K562 (cell line): ENCODE results near the gene UFC1. TPM values are rescaled to one million over a fixed set of nuclear protein-coding genes. Genes with fewer than 3 reads are reported as not detected.

ENCODE experiments used
- BMI1 ChIP-seq: fragments of 150-350 bp; IDR thresholded peaks from 2 replicates; pipeline ENCODE4 v1.6.1; 2014; ENCODE audit warnings: low read length
- CBFB ChIP-seq: sonication (generic); formaldehyde crosslinking; IDR thresholded peaks from 2 replicates; pipeline ENCODE4 v1.4.0; 2020; ENCODE audit warnings: mild to moderate bottlenecking, missing genetic modification reagents
- FOXJ3 ChIP-seq: sonication (generic); formaldehyde crosslinking; IDR thresholded peaks from 2 replicates; pipeline ENCODE4 v1.4.0; 2020; ENCODE audit warnings: mild to moderate bottlenecking, missing genetic modification reagents
- FOXP1 ChIP-seq: sonication (generic); formaldehyde crosslinking; IDR thresholded peaks from 2 replicates; pipeline ENCODE4 v1.8.0; 2022; ENCODE audit warnings: mild to moderate bottlenecking, missing genetic modification reagents
- MYBL2 ChIP-seq, 2 experiments: fragments of 450-650 bp in 1 of 2; sonication (generic) in 1 of 2; formaldehyde crosslinking in 1 of 2; IDR thresholded peaks; 2 replicates each; pipeline versions ENCODE4 v1.6.1 to v1.8.1; 2017 to 2022; ENCODE audit warnings: borderline replicate concordance in 1 of 2, inconsistent platforms in 1 of 2, low read depth in 1 of 2, mild to moderate bottlenecking in 1 of 2, missing genetic modification reagents in 1 of 2, moderate library complexity in 1 of 2
- NCOR1 ChIP-seq: fragments of 450-650 bp; IDR thresholded peaks from 2 replicates; pipeline ENCODE4 v1.6.1; 2016; ENCODE audit warnings: mild to moderate bottlenecking, moderate library complexity
- PHB2 ChIP-seq: fragments of 450-650 bp; IDR thresholded peaks from 2 replicates; pipeline ENCODE4 v1.6.1; 2017; ENCODE audit warnings: low read depth
- POLR2G ChIP-seq: fragments of 200-400 bp; formaldehyde crosslinking; IDR thresholded peaks from 2 replicates; pipeline ENCODE4 v1.6.1; 2017; ENCODE audit warnings: low read depth, mild to moderate bottlenecking, antibody characterized with exemption, low read length, moderate library complexity
- RAD51 ChIP-seq: fragments of 450-650 bp; IDR thresholded peaks from 2 replicates; pipeline ENCODE4 v1.7.1; 2016; ENCODE audit warnings: low read depth, mild to moderate bottlenecking, borderline replicate concordance
- RBM15 ChIP-seq: fragments of 200-400 bp; formaldehyde crosslinking; IDR thresholded peaks from 2 replicates; pipeline ENCODE4 v1.6.1; 2018; ENCODE audit warnings: mild to moderate bottlenecking, low read length, moderate library complexity; ENCODE audit not compliant: insufficient read depth
- SMARCA4 ChIP-seq: fragments of 450-650 bp; IDR thresholded peaks from 2 replicates; pipeline ENCODE4 v1.6.1; 2016
- SMARCE1 ChIP-seq: fragments of 450-650 bp; IDR thresholded peaks from 2 replicates; pipeline ENCODE4 v1.7.1; 2016; ENCODE audit warnings: mild to moderate bottlenecking
- SREBF1 ChIP-seq: fragments of 150-350 bp; IDR thresholded peaks from 2 replicates; pipeline ENCODE4 v1.6.1; 2014; ENCODE audit warnings: antibody characterized with exemption, low read depth, low read length, borderline replicate concordance
- TAF9B ChIP-seq: fragments of 450-650 bp; IDR thresholded peaks from 2 replicates; pipeline ENCODE4 v1.6.1; 2018; ENCODE audit warnings: mild to moderate bottlenecking; ENCODE audit not compliant: partially characterized antibody
- ZNF133 ChIP-seq: fragments of 250-450 bp; sonication (Bioruptor Pico); IDR thresholded peaks from 2 replicates; pipeline ENCODE4 v1.4.0; 2020; ENCODE audit warnings: mild to moderate bottlenecking
- ZNF175 ChIP-seq: fragments of 200-800 bp; sonication (Bioruptor generic); IDR thresholded peaks from 2 replicates; pipeline ENCODE4 v1.6.1; 2016; ENCODE audit warnings: low read depth, mild to moderate bottlenecking, missing genetic modification characterization, missing compliant biosample characterization
- ZNF324 ChIP-seq: fragments of 250-450 bp; sonication (Bioruptor Pico); IDR thresholded peaks from 2 replicates; pipeline ENCODE4 v1.4.0; 2020; ENCODE audit warnings: mild to moderate bottlenecking
- polyA plus RNA-seq, 8 experiments: library from polyadenylated mRNA; depleted of rRNA in 4 of 8; stranded (reverse) in 5 of 8; unstranded in 3 of 8; fragments of >200 nt; fragmentation: Nextera tagmentation in 2 of 8; fragmentation: Illumina TruSeq in 1 of 8; extraction: Ambion mirVana in 2 of 8; extraction: Trizol in 1 of 8; gene quantifications; 2 replicates each; pipeline versions ENCODE4 v1.2.1 to v1.2.3, GENCODE V29; 2011 to 2014; ENCODE audit warnings: inconsistent platforms in 1 of 8, missing spikeins in 1 of 8
- total RNA-seq, 7 experiments: library from RNA; depleted of rRNA in 6 of 7; stranded (reverse); fragments of >200 nt in 6 of 7; fragmentation: Illumina TruSeq in 2 of 7; extraction: Trizol in 2 of 7; gene quantifications; 2 replicates each; pipeline versions ENCODE4 v1.2.1 to v1.2.3, GENCODE V29; 2011 to 2021; ENCODE audit warnings: low replicate concordance in 1 of 7
- TF ChIP-seq, protein P1 (sequence below): fragments of 450-650 bp; IDR thresholded peaks from 2 replicates; pipeline ENCODE4 v1.6.1; 2017; ENCODE audit warnings: antibody characterized with exemption, mild to moderate bottlenecking
- TF ChIP-seq, protein P2 (sequence below): fragments of 150-350 bp; IDR thresholded peaks from 2 replicates; pipeline ENCODE4 v1.6.1; 2014; ENCODE audit warnings: low read depth, mild to moderate bottlenecking, low read length, borderline replicate concordance
- TF ChIP-seq, protein P3 (sequence below), 2 experiments: fragments of 450-650 bp in 1 of 2; sonication (generic) in 1 of 2; formaldehyde crosslinking in 1 of 2; IDR thresholded peaks in 1 of 2; conservative IDR thresholded peaks in 1 of 2; 2 replicates each; pipeline versions ENCODE4 v1.6.1 to v1.8.1; 2016 to 2023; ENCODE audit warnings: mild to moderate bottlenecking in 2 of 2, moderate library complexity in 2 of 2, inconsistent platforms in 1 of 2, missing genetic modification reagents in 1 of 2

The UFC1 gene
- total and polyA plus RNA-seq, 9 of the 15 experiments (the other 6 are each of a cell fraction or from before 2014, with no cell fraction given) = 92.8 to 220 (median 161) TPM

DNA sequence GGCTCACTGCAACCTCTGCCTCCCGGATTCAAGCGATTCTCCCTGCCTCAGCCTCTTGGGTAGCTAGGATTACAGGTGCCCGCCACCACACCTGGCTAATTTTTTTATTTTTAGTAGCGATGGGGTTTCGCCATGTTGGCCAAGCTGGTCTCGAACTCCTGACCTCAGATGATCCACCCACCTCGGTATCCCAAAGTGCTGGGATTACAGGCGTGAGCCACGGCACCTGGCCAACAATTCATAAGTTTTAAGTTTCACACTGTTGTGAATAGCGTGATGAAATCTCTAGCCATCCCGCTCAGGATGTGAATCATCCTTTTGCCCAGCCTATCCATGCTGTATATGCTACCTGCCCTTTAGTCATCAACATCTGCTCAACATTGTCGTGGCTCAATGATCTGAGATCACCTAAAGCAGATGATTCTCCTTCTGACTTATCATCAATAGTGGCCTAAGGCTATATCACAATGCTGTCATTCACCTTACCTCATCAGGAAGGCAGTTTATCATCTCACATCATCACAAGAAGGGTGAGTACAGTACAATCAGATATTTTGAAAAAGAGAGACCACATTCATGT, 38.6 kb upstream of the UFC1 start (continued):
- TF ChIP-seq SMARCE1 (peak; percentile 63; the same call in 1 of the 2 replicates), NCOR1 (no peak), MYBL2 (IDR thresholded peaks at IDR 0.05; ENCODE audit: low read depth) (no peak), MYBL2 (CRISPR knock-in tag; IDR thresholded peaks at IDR 0.05; ENCODE audit: borderline replicate concordance) (no peak), ZNF175 (CRISPR knock-in tag) (peak; percentile 82), FOXJ3 (CRISPR knock-in tag) (no peak), FOXP1 (no peak), SREBF1 (no peak), CBFB (no peak), PHB2 (no peak), SMARCA4 (peak; percentile 71), BMI1 (no peak), POLR2G (0 out of 2 replicates have a peak, but pooled peaks have one; percentile 16), RBM15 (no peak), ZNF133 (no peak), ZNF324 (no peak), RAD51 (no peak), TAF9B (peak; percentile 27)
- TF ChIP-seq, protein P1, sequence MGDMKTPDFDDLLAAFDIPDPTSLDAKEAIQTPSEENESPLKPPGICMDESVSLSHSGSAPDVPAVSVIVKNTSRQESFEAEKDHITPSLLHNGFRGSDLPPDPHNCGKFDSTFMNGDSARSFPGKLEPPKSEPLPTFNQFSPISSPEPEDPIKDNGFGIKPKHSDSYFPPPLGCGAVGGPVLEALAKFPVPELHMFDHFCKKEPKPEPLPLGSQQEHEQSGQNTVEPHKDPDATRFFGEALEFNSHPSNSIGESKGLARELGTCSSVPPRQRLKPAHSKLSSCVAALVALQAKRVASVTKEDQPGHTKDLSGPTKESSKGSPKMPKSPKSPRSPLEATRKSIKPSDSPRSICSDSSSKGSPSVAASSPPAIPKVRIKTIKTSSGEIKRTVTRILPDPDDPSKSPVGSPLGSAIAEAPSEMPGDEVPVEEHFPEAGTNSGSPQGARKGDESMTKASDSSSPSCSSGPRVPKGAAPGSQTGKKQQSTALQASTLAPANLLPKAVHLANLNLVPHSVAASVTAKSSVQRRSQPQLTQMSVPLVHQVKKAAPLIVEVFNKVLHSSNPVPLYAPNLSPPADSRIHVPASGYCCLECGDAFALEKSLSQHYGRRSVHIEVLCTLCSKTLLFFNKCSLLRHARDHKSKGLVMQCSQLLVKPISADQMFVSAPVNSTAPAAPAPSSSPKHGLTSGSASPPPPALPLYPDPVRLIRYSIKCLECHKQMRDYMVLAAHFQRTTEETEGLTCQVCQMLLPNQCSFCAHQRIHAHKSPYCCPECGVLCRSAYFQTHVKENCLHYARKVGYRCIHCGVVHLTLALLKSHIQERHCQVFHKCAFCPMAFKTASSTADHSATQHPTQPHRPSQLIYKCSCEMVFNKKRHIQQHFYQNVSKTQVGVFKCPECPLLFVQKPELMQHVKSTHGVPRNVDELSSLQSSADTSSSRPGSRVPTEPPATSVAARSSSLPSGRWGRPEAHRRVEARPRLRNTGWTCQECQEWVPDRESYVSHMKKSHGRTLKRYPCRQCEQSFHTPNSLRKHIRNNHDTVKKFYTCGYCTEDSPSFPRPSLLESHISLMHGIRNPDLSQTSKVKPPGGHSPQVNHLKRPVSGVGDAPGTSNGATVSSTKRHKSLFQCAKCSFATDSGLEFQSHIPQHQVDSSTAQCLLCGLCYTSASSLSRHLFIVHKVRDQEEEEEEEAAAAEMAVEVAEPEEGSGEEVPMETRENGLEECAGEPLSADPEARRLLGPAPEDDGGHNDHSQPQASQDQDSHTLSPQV = peak; percentile 48; the same call in 1 of the 2 replicates
- TF ChIP-seq, protein P2, sequence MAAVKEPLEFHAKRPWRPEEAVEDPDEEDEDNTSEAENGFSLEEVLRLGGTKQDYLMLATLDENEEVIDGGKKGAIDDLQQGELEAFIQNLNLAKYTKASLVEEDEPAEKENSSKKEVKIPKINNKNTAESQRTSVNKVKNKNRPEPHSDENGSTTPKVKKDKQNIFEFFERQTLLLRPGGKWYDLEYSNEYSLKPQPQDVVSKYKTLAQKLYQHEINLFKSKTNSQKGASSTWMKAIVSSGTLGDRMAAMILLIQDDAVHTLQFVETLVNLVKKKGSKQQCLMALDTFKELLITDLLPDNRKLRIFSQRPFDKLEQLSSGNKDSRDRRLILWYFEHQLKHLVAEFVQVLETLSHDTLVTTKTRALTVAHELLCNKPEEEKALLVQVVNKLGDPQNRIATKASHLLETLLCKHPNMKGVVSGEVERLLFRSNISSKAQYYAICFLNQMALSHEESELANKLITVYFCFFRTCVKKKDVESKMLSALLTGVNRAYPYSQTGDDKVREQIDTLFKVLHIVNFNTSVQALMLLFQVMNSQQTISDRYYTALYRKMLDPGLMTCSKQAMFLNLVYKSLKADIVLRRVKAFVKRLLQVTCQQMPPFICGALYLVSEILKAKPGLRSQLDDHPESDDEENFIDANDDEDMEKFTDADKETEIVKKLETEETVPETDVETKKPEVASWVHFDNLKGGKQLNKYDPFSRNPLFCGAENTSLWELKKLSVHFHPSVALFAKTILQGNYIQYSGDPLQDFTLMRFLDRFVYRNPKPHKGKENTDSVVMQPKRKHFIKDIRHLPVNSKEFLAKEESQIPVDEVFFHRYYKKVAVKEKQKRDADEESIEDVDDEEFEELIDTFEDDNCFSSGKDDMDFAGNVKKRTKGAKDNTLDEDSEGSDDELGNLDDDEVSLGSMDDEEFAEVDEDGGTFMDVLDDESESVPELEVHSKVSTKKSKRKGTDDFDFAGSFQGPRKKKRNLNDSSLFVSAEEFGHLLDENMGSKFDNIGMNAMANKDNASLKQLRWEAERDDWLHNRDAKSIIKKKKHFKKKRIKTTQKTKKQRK = no peak
- TF ChIP-seq, protein P3, sequence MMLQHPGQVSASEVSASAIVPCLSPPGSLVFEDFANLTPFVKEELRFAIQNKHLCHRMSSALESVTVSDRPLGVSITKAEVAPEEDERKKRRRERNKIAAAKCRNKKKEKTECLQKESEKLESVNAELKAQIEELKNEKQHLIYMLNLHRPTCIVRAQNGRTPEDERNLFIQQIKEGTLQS (IDR thresholded peaks at IDR 0.05) = peak; percentile 98
- TF ChIP-seq, protein P3 (CRISPR knock-in tag; conservative IDR thresholded peaks at IDR 0.05) = no peak
